CD4-positive, alpha-beta T cell treated with Interleukin-6 for 4 hours (primary cell): Measurements from ENCODE around the gene ETV6.

ENCODE experiments used
- DNase-seq: peaks from one replicate; pipeline ENCODE4 v3.0.0-alpha.2; 2020; ENCODE audit warnings: mixed read lengths

ETV6 gene

DNA sequence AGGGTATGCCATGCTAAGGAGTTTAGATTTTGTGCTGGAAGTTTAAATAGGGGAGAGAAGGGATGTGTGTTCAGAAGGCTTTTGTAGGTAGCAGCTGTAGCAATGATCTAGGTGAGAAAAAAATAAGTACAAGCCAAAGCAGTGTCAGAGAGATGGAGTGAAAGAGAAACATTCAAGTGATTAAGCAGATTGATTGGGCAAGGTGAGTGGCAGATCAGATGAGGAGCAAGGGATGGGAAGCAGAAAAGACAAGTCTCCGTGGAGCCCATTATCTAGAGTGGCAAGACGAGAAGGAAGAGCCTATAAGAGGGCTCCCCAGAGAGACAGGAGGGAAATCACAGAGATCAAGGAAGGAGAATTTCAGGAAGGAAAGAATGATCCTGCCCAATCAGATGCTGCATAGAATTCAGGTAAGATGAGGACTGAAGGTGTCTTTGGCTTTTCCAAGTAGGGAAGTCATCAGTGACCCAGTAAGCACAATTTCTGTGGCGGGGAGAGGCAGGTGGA is 133.5 kb downstream of the ETV6 start:
- no peak for DNase-seq

DNA sequence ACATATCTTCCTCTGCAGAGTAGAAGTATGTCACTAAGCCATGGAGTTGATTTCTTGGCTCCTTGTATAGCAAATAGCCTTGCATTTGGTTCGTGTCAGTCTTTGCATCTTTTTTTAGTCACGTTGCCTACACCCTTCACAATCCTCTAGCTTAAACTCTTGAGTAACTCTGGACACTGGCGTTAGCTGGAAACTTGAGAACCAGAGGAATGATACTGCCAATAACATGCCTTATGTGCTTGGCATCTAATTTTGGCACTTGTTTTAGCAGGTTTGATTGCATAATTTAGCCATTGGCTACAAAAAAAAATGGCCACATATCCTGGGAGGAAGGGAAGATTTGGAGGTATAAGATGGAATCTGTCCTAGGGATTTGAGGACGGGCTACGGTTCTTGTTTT is 136.2 kb downstream of the ETV6 start:
- no peak for DNase-seq

DNA sequence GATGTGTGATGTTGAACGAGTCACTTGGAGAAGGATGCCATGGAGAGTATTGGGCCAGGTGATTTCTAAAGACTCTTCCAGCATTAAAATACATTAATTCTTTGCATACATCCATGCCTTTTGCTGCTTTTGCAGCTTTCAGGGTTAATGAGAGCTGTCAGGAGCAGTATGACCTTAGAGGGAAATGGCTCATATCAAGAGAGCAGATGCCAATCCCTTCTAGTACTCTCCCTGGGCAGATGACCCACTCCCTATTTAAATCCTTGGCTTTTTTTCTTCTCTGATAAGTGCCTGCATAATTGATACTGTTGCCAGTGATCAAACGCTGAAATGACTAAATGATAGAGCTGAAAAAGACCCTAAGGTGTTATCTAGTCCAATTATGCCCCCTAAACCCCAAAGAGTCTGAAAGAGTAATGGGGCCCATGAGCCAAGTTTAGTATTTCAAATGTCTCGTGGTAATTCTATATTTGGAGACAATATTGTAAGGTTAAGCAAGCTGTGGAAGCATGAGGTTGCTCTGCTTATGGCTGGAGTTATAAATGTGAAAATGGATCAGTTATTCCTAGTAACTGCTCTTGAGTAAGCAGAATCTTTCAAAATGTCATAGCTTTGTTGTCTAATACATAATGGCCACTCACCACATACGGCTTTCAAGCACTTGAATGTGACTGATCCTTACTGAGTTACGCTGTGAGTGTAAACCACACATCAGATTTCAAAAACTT is 137.3 kb downstream of the ETV6 start:
- no peak for DNase-seq

DNA sequence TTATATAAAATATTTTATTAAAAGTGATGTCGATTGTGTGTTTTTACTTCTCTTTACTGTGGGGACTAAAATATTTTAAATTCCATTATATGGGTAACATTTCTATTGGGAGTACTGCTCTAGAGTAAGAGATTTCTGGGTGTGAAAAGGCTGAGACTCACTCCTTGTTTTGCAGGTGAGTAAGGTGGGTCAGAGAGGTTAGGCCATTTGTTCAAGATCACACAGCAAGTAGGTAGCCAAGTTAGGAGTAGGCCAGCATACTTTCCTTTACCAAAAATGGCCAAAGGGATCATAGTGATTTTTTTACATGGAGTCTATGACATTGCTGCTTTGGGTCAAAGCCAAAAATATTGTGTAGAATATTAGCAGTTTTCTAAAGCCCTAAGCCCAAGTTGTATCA is 138.0 kb downstream of the ETV6 start:
- DNase-seq = no peak

DNA sequence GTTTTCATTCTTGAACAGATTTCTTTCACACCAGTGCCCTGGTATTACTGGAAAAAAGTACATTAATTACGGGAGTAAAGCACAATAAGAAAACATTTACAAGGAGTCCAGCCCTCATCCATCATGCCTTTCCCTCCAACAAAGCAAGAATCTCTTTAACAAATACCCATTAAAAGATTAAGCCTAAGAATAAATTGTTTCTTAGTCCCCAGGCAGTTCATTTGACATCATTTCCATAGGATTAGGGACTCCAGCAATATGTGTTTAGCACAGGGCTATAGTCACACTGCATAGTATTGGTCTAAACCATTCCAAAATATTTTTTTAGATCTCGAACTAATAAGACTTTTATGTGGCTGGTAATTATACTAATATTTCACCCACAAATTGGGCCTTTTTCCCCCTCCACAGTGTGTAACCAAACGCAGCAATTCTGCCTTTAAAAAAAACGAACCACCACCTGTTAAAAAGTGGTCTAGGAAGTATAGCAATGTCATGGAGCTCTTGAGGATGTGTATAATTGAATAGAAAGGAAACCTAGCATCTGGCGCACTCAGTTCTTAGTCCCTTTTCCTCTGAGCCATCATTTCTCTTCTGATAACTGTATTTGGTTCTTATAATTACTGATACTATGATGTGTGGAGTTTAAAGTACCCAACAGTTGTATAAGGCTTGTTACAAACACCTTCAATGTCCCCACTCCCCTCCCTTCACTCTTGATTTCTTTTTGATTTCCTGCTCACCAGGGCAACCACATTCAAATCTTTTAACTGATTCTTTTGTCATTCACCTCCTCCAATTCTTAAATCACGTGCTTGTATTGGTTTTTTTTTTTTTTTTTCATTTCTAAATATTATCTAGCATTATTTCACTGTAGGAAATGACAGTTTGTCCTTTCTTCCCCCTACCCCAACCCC is 138.7 kb downstream of the ETV6 start:
- no peak for DNase-seq

DNA sequence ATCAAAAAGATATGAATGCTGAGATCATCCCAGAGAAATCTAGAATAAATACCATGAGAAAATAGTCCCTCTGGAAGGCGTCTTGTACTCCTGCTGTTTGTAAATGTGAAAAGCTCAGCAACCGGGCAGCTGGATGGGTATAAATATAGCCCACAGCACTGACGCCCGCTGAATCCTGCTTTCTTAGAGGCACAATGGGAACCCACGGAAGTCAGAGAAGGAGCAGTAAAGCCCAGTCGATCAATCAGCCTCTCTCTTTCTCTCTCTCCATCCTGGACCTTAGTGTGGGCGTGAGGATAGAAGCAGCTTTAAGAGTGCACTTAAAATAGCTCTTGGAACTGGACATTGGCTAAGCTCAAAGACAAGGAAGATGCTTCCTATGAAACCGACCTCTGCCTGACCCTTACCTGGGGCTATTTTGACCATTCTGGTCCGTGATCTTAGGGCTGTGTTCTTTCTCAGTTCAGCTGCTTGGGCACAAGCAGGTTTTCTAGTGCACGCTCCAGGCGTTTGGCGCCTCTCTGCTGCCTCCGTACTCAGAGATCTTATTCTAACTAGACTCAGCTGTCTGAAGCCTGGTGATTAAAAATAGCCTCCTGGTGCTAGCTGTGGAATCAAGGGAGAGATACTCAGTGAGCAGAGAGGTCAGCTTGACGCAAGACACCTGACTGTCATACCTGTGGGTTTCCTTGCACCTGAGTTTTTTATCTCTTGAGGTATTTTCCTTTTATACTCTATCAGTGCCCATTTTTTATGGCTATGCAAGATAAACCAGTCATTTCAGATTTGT is 144.6 kb downstream of the ETV6 start:
- DNase-seq = no peak

DNA sequence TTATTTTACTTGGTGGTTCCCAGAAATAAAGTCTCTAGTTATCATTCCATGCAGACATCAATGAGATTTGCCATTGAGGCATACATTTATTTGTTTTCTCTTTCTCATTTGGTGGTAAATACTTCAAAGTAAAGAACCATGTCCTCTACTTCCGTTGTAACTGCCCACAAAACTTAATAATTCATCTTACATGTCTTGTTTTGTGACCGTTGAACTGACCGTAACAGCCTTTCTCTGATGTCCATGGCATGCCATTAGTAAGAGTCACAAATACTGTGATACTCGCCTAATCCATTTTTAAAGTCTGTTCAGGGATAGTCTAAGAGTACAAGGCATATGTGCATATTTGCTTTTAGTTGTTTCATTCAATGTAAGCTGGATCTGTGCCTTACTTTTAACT is 145.3 kb downstream of the ETV6 start:
- DNase-seq = no peak

DNA sequence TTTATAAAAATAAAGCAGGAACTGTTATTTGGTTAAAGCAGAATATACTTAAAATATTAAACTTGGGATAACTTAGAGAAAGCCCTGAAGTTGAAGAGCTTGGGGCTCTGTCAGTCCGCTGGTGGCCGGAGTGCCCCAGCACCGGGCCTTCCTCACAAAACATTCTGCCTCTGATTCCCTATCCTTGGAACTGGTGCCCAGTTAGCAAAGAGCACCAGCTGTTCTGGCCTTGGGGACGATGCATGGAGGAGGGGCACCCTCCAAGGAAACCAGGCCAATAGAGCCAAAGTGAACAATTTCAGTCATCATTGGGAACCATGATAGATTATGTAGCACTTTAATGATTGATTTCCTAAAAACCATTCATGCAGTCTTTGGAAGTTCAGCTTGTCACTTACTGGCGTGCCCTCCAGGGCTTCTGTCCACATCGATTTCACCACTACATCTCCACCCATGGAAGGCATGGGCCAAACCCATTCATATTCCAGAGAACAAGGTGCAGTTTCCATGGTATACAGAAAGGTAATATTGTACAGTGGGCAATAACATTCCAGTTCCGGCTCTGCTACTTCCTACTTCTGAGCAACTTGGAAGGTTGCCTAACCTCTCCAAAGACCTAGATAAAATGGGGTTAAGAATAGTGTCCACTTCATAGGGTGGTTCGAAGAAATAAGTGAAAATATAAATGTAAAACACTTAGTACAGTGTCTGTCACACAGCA is 145.9 kb downstream of the ETV6 start:
- DNase-seq = no peak

DNA sequence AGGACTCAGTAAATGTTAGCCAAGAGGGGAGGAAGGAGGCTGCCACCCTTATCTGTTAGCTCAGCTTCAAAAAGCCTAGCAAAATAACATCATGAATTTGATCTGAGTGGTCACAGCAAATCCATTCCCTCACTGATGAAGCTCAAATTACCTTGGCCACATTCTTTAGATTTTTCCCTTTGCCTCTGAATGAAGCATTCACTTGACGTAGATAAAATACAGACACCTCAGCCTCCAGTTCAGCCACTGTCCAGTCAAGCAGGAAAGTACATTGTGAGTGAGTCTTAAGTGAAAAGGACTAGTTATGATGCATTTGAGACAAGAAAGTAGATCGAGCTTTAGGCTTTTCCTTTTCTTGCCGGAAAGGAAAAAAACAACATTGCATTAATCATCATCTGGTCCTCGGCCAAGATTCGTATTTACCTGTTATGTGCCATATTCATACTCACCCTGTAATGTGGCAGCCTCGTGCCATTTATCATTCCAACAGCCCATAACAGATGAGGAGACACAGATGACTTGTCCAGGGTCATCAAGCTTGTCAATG is 146.5 kb downstream of the ETV6 start:
- DNase-seq = no peak

DNA sequence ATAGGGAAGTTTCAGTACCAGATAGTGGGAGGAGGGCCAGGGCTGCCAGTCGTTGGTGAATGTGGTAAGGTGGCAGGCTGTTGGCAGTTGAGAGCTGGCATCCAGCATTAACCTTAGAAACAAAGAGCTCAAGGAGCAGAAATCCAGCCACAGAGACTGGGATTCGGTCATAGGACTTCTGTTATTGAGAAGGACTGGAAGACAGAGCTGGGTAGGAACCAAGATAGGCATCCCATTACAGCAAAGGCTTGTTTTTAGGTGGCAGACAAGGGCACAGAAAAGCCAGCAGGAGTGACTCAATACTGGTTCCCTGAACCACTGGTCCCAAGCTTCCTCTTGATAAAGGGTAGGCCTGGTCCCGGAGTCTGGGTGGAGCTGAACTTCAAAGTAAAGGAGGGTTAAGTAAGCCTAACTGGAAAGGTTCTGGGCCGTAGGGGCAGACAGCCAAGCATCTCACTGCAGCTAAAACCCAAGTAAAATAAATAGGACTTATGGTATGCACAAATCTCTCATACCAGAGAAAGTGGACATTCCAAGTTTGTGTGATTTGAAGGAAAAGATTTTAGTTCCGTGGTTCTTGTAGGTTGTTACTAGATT is 147.9 kb downstream of the ETV6 start:
- DNase-seq = no peak

DNA sequence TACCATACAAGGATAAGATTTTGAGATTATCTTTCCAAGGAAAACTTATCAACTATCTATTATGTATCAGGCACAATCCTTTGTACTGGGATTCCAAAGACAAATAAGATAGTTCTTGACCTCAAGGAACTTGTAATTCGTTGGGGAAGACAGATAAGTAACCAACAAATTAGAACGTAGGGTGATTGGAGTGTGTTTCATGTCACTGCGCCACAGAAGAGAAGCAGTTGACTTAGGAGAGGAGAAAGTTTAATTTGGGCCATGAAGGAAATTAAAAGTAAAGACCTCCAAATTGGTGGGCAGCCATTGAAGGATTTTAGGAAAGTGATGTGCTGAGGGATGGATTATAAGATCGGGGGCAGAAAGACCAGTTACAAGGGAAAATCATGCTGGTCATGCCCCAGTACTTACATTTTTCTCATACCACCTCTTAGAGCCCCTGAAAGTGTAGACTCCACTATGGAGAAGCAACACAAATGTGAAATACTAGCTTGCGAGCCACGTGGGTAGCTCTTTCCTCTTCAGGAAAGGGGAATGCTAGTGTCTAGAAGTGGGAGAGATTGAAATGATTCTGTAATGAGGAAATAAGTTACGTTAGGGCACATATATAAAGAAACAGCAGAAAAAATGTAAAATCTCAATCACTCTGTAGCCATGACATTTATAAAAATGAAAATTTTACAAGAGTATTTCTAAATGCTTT is 148.7 kb downstream of the ETV6 start:
- DNase-seq = no peak

DNA sequence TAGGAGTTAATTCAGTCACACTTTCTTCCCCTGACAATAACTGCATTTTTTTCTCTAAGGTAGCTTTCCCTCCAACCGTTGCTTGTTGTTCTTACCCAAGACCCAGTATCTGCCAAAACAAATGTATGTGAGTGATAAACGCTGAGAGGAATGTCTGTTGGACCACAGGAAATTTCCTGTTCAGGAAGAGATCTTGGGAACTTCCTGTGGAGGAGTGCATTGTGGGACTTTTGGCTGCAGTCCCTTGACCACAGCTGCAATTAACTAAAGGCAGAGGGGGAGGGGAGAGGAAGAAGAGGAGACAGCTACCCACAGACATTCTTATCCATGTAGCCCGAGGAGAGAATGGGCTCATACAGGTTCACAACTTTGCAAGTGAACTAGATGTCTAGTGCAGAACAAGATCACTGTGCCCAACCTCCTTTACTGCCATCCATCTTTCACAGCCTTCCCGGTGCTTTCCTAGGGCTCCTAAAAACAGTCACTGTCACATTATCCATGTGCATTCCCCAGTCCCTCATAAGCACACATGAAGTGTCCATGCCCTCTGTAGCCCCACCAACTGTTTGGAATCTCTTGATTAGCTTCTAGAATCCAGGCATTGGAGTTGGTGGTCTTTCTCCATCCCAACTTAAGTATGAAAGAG is 149.5 kb downstream of the ETV6 start:
- DNase-seq = no peak

DNA sequence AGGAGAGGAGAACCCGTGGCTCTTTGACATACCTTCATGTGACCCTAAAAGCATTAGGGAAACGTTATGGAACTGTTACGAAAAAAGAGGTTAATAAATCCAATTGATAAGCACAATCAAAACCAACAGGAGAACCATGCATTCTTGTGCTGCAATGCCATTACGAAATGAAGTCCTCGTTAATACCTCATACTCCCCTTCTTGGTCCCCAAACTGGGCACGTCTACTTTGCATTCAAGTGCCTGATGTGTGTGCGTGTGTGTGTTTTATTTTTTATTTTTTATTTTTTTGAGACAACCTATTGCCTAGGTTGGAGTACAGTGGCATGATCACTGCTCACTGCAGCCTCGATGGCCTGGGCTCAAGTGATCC is 150.0 kb downstream of the ETV6 start:
- DNase-seq = no peak

DNA sequence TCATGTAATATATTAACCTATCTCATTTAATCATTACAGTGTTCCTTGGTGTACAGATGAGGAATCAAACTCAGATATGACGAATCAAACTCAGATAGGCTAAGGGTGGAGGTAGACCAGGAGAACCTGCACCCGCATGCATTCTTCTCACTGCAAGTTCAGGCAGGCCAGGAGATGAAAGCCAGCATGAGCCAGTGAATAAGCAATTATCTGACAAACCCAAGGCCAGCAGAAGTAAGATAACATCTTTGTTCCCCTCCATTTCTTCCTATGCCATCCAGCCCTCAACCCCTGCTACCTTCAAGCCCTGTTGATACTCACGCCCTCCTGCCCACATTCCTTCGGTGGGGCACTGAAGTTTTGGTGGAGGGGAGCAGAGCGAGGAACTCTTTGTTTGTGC is 152.2 kb downstream of the ETV6 start:
- no peak for DNase-seq

DNA sequence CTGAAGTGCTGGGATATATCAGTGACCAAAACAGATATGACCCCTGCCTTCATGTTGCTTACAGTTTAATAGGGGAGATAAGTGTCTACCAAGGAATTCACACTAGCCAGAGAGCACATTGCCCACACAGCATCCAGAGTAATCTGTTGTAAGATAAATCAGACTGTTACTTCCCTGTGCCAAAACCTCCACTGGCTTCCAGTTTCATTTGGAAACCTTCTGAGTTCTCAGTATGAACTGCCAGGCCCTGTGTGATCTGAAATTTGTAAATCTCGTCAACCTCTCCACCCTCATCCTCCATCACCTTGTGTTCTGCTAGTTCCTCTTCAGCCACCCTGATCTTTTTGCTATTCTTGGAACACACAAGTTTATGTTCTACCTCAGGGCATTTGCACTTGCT is 154.7 kb downstream of the ETV6 start:
- no peak for DNase-seq

DNA sequence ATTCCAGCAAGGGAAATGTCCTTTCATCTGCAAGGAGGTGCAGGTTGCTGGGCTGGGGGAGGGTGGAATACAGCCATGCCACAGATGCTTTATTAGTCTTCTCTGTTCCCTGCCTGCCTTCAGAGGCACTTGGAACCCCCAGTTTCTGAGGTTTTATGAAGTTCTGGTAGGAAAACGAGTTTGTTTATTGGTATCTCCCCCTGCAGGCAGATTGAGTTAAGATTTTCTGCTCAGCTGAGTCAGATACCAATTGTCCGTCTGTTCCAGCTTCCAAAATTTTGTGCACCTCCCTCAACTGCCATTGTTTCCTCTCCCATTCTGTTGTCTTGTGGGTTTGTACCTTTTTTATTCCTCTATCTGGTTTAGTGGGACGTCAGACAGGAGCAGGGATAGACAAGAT is 155.6 kb downstream of the ETV6 start:
- no peak for DNase-seq

DNA sequence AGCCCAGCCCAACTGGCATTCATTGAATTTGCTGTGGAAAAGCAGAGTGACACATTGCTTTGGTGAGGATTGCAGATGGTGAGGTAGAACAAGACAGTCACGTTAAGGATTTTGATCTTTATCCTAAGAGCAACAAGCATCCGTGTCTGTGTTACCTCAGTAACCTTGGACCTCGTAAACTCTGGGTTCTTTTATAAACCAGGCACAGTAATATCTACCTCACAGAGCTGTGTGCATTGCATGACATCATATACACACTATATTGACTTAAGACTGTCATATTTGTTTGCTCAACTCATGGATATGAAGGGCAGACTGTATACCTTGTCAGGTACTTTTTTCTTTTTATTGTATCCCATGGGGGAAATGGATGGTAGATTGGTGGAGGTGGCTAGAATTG is 156.2 kb downstream of the ETV6 start:
- no peak for DNase-seq

DNA sequence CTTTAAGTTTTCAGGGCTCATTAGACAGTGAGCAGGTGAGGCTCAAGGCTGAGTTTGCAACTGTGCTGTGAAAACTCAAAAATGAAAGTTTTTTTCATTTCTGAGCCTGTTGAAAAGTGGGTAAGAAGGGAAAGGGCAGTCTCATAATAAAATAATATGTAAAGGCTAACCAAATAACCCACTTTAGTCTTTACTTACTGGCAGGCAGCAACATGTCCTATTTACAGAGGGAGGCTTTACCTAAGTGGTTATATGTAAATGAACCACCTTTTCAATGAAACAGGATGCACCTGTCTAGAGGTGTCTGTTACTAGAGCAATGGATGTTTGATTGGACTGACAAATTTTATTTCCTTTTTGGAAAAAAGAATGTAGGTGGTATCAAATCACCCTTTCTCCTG is 158.0 kb downstream of the ETV6 start:
- no peak for DNase-seq

DNA sequence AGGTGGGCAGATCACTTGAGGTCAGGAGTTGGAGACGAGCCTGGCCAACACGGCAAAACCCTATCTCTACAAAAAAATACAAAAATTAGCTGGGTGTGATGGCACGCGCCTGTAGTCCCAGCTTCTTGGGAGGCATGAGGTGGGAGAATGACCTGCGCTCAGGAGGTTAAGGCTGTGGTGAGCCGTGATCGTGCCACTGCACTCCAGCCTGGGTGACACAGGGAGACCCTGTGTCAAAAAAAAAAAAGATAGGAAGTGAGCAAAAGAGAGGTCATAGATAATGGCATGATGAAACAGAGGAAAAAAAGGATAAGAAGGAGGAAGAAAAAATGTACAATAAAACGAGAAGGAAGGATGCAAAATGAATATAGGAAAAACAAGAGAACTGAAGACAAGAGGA is 159.5 kb downstream of the ETV6 start:
- DNase-seq = no peak

DNA sequence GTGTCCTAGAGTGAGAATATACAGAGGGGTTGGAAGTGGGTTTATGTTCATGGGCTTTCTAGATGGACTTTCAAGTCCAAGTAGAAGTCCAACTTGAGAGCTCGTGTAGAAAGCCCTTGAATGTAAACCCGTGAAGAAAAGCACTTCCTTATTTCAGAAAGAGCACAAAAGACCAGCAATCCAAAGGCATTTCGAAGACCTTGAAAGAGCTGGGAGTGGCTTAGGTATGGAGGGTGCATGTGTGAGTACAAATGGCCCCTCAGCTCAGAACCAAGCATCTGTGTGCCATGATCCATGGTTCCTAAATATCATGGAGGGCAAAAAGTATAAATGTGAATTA is 160.7 kb downstream of the ETV6 start:
- DNase-seq = no peak

DNA sequence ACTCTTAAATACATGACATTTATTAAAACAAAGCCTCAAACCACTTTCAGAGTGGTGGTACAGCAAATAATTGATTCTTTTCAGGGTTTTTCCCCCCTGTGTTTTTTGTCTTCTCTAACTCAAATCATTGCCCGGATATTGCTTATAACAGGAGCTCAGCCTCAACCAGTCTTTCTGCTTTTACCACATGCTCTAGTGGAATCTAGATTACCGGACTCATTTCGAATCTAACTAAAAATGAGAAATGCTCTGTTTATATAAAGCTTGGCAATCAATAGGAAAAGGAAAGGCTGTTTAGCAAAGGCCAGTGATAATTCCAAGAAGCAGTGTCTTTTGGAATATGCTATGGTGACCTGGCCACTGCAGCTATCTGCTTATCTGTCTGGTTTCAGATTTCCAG is 161.5 kb downstream of the ETV6 start:
- DNase-seq = no peak
